Measurements from ENCODE around the gene KCNH8.

GRCh38 chr3:19273091-19273490, 124.8 kb downstream of the KCNH8 start:
- TF ChIP-seq CTCF (IDR thresholded peaks at IDR 0.05) (no peak), EZH2phosphoT487 (IDR thresholded peaks at IDR 0.05) (no peak), EZH2 (IDR thresholded peaks at IDR 0.05) (no peak)
